ENCODE measurements around the gene GPX4. TPM values are rescaled to one million over a fixed set of nuclear protein-coding genes. Genes with fewer than 3 reads are reported as not detected.

GPX4 gene
- total and polyA plus RNA-seq, 2 experiments from 2014 or later = 351 to 573 TPM

GRCh38 chr19:1126984-1127760 is 23.4 kb downstream of the GPX4 start:
- no peak overlapping the region for H3K27ac Mint-ChIP-seq
- DNase-seq (ENCODE audit: low spot score) (no peak), ATAC-seq (no peak)
- no peak overlapping the region for H2AFZ ChIP-seq
- H4K20me1 ChIP-seq (replicated peaks; ENCODE audit: insufficient read depth) = no peaks in the 10 kb centered on the region; the same call in 1 of the 2 replicates
- no peaks in the 10 kb centered on the region for H3K36me3 ChIP-seq (ENCODE audit: insufficient read depth)
- H3K4me3 Mint-ChIP-seq = no peak overlapping the region
- H3K4me2 ChIP-seq = no peak overlapping the region
- peaks cover 4% of the 10 kb centered on the region for H3K27me3 Mint-ChIP-seq (ENCODE audit: insufficient read depth, low read depth, poor library complexity)
- TF ChIP-seq STAT1 (IDR thresholded peaks at IDR 0.05; ENCODE audit: unreplicated experiment) (no peak), JUNB (IDR thresholded peaks at IDR 0.05; ENCODE audit: unreplicated experiment) (no peak), ZNF114 (CRISPR knock-in tag; IDR thresholded peaks at IDR 0.05) (no peak), EZH2phosphoT487 (IDR thresholded peaks at IDR 0.05; ENCODE audit: unreplicated experiment) (no peak), NANOG (IDR thresholded peaks at IDR 0.05; ENCODE audit: borderline replicate concordance) (no peak), ETS1 (IDR thresholded peaks at IDR 0.05) (no peak), ZNF331 (CRISPR knock-in tag; IDR thresholded peaks at IDR 0.05; ENCODE audit: low read depth) (no peak), POLR2AphosphoS5 (IDR thresholded peaks at IDR 0.05; ENCODE audit: low read depth) (no peak), CREB1 (CRISPR knock-in tag; IDR thresholded peaks at IDR 0.05; ENCODE audit: low read depth) (no peak), EZH2 (IDR thresholded peaks at IDR 0.05; ENCODE audit: low read depth, unreplicated experiment) (no peak)
- TF ChIP-seq, protein P1, sequence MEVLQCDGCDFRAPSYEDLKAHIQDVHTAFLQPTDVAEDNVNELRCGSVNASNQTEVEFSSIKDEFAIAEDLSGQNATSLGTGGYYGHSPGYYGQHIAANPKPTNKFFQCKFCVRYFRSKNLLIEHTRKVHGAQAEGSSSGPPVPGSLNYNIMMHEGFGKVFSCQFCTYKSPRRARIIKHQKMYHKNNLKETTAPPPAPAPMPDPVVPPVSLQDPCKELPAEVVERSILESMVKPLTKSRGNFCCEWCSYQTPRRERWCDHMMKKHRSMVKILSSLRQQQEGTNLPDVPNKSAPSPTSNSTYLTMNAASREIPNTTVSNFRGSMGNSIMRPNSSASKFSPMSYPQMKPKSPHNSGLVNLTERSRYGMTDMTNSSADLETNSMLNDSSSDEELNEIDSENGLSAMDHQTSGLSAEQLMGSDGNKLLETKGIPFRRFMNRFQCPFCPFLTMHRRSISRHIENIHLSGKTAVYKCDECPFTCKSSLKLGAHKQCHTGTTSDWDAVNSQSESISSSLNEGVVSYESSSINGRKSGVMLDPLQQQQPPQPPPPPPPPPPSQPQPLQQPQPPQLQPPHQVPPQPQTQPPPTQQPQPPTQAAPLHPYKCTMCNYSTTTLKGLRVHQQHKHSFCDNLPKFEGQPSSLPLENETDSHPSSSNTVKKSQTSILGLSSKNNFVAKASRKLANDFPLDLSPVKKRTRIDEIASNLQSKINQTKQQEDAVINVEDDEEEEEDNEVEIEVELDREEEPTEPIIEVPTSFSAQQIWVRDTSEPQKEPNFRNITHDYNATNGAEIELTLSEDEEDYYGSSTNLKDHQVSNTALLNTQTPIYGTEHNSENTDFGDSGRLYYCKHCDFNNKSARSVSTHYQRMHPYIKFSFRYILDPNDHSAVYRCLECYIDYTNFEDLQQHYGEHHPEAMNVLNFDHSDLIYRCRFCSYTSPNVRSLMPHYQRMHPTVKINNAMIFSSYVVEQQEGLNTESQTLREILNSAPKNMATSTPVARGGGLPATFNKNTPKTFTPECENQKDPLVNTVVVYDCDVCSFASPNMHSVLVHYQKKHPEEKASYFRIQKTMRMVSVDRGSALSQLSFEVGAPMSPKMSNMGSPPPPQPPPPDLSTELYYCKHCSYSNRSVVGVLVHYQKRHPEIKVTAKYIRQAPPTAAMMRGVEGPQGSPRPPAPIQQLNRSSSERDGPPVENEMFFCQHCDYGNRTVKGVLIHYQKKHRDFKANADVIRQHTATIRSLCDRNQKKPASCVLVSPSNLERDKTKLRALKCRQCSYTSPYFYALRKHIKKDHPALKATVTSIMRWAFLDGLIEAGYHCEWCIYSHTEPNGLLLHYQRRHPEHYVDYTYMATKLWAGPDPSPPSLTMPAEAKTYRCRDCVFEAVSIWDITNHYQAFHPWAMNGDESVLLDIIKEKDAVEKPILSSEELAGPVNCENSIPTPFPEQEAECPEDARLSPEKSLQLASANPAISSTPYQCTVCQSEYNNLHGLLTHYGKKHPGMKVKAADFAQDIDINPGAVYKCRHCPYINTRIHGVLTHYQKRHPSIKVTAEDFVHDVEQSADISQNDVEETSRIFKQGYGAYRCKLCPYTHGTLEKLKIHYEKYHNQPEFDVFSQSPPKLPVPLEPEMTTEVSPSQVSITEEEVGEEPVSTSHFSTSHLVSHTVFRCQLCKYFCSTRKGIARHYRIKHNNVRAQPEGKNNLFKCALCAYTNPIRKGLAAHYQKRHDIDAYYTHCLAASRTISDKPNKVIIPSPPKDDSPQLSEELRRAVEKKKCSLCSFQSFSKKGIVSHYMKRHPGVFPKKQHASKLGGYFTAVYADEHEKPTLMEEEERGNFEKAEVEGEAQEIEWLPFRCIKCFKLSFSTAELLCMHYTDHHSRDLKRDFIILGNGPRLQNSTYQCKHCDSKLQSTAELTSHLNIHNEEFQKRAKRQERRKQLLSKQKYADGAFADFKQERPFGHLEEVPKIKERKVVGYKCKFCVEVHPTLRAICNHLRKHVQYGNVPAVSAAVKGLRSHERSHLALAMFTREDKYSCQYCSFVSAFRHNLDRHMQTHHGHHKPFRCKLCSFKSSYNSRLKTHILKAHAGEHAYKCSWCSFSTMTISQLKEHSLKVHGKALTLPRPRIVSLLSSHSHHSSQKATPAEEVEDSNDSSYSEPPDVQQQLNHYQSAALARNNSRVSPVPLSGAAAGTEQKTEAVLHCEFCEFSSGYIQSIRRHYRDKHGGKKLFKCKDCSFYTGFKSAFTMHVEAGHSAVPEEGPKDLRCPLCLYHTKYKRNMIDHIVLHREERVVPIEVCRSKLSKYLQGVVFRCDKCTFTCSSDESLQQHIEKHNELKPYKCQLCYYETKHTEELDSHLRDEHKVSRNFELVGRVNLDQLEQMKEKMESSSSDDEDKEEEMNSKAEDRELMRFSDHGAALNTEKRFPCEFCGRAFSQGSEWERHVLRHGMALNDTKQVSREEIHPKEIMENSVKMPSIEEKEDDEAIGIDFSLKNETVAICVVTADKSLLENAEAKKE (CRISPR knock-in tag; IDR thresholded peaks at IDR 0.05) = no peak
- TF ChIP-seq, protein P2, sequence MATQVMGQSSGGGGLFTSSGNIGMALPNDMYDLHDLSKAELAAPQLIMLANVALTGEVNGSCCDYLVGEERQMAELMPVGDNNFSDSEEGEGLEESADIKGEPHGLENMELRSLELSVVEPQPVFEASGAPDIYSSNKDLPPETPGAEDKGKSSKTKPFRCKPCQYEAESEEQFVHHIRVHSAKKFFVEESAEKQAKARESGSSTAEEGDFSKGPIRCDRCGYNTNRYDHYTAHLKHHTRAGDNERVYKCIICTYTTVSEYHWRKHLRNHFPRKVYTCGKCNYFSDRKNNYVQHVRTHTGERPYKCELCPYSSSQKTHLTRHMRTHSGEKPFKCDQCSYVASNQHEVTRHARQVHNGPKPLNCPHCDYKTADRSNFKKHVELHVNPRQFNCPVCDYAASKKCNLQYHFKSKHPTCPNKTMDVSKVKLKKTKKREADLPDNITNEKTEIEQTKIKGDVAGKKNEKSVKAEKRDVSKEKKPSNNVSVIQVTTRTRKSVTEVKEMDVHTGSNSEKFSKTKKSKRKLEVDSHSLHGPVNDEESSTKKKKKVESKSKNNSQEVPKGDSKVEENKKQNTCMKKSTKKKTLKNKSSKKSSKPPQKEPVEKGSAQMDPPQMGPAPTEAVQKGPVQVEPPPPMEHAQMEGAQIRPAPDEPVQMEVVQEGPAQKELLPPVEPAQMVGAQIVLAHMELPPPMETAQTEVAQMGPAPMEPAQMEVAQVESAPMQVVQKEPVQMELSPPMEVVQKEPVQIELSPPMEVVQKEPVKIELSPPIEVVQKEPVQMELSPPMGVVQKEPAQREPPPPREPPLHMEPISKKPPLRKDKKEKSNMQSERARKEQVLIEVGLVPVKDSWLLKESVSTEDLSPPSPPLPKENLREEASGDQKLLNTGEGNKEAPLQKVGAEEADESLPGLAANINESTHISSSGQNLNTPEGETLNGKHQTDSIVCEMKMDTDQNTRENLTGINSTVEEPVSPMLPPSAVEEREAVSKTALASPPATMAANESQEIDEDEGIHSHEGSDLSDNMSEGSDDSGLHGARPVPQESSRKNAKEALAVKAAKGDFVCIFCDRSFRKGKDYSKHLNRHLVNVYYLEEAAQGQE (IDR thresholded peaks at IDR 0.05; ENCODE audit: unreplicated experiment) = no peak
- TF ChIP-seq, protein P3, sequence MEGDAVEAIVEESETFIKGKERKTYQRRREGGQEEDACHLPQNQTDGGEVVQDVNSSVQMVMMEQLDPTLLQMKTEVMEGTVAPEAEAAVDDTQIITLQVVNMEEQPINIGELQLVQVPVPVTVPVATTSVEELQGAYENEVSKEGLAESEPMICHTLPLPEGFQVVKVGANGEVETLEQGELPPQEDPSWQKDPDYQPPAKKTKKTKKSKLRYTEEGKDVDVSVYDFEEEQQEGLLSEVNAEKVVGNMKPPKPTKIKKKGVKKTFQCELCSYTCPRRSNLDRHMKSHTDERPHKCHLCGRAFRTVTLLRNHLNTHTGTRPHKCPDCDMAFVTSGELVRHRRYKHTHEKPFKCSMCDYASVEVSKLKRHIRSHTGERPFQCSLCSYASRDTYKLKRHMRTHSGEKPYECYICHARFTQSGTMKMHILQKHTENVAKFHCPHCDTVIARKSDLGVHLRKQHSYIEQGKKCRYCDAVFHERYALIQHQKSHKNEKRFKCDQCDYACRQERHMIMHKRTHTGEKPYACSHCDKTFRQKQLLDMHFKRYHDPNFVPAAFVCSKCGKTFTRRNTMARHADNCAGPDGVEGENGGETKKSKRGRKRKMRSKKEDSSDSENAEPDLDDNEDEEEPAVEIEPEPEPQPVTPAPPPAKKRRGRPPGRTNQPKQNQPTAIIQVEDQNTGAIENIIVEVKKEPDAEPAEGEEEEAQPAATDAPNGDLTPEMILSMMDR (conservative IDR thresholded peaks at IDR 0.05; ENCODE audit: low read depth in 2 of 2) = no peak
- no peaks in the 10 kb centered on the region for H3K27me3 ChIP-seq (ENCODE audit: insufficient read depth)
- H3K9me2 ChIP-seq (ENCODE audit: insufficient read depth) = no peaks in the 10 kb centered on the region
- peaks cover 7% of the 10 kb centered on the region for H3K36me3 Mint-ChIP-seq (ENCODE audit: low read depth)
- no peaks in the 10 kb centered on the region for H3K4me1 ChIP-seq (ENCODE audit: insufficient read depth)
- H3K79me2 ChIP-seq (replicated peaks; ENCODE audit: insufficient read depth) = no peaks in the 10 kb centered on the region
- no peak overlapping the region for H3K27ac ChIP-seq (ENCODE audit: low read depth)
- no peak overlapping the region for H3K4me3 ChIP-seq
- peaks cover 2% of the 10 kb centered on the region for H3K4me1 Mint-ChIP-seq
- no peaks in the 10 kb centered on the region; the same call in 2 of the 3 replicates for H3K9me3 Mint-ChIP-seq
- H3F3A ChIP-seq (replicated peaks; ENCODE audit: low read depth) = 0 out of 2 replicates have a peak, but pooled peaks cover 6% of the 10 kb centered on the region
